Central memory CD8-positive, alpha-beta T cell (primary cell): Measurements from ENCODE around the gene LCE3B.
A peak's percentile ranks its signal among the peaks of the same experiment; 100 is the strongest.

ENCODE experiments used
- ATAC-seq: fragments of 150-1000 bp; cut with Tn5 transposase; replicated peaks from 2 replicates; pipeline ENCODE4 v1.10.0; 2022; ENCODE audit warnings: mild to moderate bottlenecking, moderate FRiP score, moderate number of reproducible peaks; ENCODE audit not compliant: poor library complexity, severe bottlenecking; ENCODE audit errors: extremely low read depth
- DNase-seq, 2 donors: peaks; one replicate each; pipeline ENCODE4 v3.0.0; 2021; ENCODE audit warnings: low spot score in 2 of 2
- H3K27ac Mint-ChIP-seq: one replicate; pipeline ENCODE4 v1.8.0; 2022; ENCODE audit warnings: low read depth, mild to moderate bottlenecking, moderate library complexity, mixed read lengths
- H3K27me3 Mint-ChIP-seq: one replicate; pipeline ENCODE4 v1.8.0; 2022; ENCODE audit warnings: mixed read lengths
- H3K36me3 Mint-ChIP-seq: one replicate; pipeline ENCODE4 v1.8.0; 2022; ENCODE audit warnings: mild to moderate bottlenecking, moderate library complexity, mixed read lengths; ENCODE audit not compliant: insufficient read depth
- H3K4me1 Mint-ChIP-seq: one replicate; pipeline ENCODE4 v1.8.0; 2022; ENCODE audit warnings: mixed read lengths
- H3K4me3 Mint-ChIP-seq: one replicate; pipeline ENCODE4 v1.8.0; 2022; ENCODE audit warnings: mild to moderate bottlenecking, moderate library complexity, mixed read lengths
- H3K9me3 Mint-ChIP-seq: one replicate; pipeline ENCODE4 v1.8.0; 2022; ENCODE audit warnings: mixed read lengths

LCE3B gene

DNA sequence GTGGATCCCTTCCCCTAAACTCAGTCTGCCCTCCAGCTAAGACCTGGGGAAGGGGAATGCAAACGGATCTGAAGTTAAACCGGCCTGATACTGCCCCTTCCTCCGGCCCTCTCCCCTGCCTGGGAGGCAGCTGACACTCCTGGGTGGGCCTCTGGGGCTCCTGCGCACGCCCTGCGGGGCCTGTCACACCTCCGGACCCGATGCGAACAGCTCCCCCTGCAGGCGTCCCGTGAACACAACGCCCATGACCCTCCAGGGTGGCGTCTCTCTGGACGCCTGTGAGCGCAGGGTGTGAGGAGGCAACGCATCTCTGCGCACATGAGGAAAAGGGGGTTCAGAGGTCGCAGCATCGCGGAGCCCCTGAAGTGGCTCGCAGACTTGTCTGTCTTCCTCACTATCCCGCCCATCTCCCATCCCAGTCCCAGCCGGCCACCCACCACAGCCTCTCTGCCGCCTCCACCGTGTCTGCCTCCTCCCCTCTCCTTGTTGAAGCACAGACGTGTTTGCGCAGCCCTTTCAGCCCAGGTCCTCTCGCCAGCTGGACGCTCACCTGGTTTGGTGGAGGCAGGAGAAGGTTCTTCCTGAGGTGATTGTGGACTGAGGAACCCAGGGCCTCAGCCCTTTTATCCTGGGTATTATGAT is 9.7 kb downstream of the LCE3B start:
- H3K4me1 Mint-ChIP-seq, result peaks cover 4% of the 10 kb centered on the region
- H3K4me3 Mint-ChIP-seq, result no peak overlapping the region
- no peaks in the 10 kb centered on the region for H3K36me3 Mint-ChIP-seq
- ATAC-seq (no peak), DNase-seq (no peak)
- H3K27me3 Mint-ChIP-seq, result peaks cover 57% of the 10 kb centered on the region
- no peak overlapping the region for H3K27ac Mint-ChIP-seq
- peaks cover 5% of the 10 kb centered on the region for H3K9me3 Mint-ChIP-seq

DNA sequence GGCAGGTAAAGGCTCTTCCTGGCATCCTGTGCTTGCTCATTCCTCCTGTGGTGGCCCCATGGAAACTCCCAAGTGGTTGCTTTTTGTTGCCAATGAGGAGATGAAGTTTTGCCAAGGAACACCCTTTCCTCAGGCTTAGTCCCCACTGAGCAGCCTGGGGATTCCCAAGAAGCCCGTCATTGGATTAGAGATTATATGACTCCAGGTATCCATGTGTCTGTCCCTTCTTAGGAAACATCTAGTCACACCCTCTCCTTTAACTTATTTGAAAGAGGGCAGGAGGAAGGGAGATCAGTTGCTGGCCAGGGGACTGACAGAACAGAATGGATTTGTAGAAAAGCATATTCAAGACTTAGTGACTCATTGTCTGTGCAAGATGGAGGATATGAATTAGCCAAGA is 13.1 kb downstream of the LCE3B start:
- ATAC-seq (no peak), DNase-seq (no peak)

DNA sequence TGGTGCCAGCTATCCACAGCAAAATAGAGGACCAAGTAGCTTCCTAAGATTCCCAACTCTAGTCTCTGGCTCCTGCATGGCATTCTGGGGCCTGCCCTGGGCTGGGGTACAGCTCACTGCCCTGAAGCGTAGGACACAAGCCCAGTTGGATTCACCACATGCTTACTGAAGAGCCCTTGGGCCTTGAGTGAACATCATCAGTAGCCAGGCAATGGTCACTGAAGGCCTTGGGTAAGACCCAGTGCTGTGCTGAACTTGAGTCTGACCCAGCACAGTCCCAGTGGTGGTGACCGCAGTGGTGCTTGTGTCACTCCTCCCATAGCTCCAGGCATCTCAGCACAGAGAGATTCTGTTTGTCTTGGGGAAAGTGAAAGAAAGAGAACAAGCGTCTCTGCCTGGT is 17.0 kb downstream of the LCE3B start:
- no peak overlapping the region for H3K4me3 Mint-ChIP-seq

More for the DNA sequence above, 13.1 kb downstream of the LCE3B start:
- peaks cover 4% of the 10 kb centered on the region for H3K4me1 Mint-ChIP-seq
- peaks cover 76% of the 10 kb centered on the region for H3K27me3 Mint-ChIP-seq
- no peaks in the 10 kb centered on the region for H3K36me3 Mint-ChIP-seq
- no peaks in the 10 kb centered on the region for H3K9me3 Mint-ChIP-seq
- no peak overlapping the region for H3K27ac Mint-ChIP-seq
- H3K4me3 Mint-ChIP-seq, result no peak overlapping the region

DNA sequence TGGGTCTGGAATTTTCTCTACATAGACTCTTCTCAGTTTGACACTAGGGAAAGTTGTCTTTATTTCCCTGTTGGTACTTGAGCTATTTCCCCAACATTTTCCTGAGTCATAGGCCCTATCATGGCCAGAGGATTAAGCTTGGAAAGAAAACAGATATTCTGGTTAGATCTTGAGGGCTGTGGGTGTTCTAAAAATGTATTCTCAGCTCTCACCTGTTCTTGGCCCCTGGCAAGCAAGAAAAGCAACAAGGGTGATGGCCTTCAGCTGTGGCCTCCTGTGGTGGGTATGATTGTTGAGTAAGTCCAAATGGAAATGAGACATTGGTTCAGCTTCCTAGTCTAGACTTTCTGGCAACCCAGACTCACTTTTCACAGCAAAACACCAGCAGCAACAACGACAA is 26.7 kb downstream of the LCE3B start:
- Mint-ChIP-seq H3K4me1 (no peaks in the 10 kb centered on the region), H3K27me3 (peaks cover 15% of the 10 kb centered on the region), H3K9me3 (peaks cover 5% of the 10 kb centered on the region), H3K4me3 (no peak overlapping the region), H3K27ac (no peak overlapping the region), H3K36me3 (no peaks in the 10 kb centered on the region)
- DNase-seq (no peak), ATAC-seq (no peak)

More for the DNA sequence above, 17.0 kb downstream of the LCE3B start:
- no peaks in the 10 kb centered on the region for H3K9me3 Mint-ChIP-seq
- DNase-seq (no peak), ATAC-seq (no peak)
- H3K27ac Mint-ChIP-seq, result no peak overlapping the region
- no peaks in the 10 kb centered on the region for H3K36me3 Mint-ChIP-seq
- no peaks in the 10 kb centered on the region for H3K4me1 Mint-ChIP-seq
- peaks cover 61% of the 10 kb centered on the region for H3K27me3 Mint-ChIP-seq

DNA sequence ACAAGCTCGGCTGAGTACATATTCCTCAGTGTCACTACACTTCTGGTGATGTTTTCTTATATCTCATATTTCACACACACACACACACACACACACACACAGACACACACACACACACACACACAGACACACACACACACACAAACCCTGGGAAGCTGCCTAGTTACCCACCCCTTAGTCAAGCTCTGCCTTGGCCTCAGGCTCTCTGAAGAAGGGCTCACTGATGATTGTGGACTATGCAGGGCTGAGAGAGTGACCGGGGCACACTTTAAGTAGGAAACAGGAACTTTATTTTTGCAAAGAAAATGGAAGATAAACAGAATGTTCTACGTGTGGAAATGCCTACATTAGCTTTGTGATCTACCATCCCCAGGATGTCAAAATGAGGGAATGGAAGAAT is 30.3 kb downstream of the LCE3B start:
- H3K4me1 Mint-ChIP-seq, result no peaks in the 10 kb centered on the region
- no peaks in the 10 kb centered on the region for H3K36me3 Mint-ChIP-seq
- ATAC-seq, result no peak
- peaks cover 5% of the 10 kb centered on the region for H3K9me3 Mint-ChIP-seq
- no peak for DNase-seq
- H3K27ac Mint-ChIP-seq, result no peak overlapping the region
- peaks cover 46% of the 10 kb centered on the region for H3K27me3 Mint-ChIP-seq
- H3K4me3 Mint-ChIP-seq, result no peak overlapping the region

DNA sequence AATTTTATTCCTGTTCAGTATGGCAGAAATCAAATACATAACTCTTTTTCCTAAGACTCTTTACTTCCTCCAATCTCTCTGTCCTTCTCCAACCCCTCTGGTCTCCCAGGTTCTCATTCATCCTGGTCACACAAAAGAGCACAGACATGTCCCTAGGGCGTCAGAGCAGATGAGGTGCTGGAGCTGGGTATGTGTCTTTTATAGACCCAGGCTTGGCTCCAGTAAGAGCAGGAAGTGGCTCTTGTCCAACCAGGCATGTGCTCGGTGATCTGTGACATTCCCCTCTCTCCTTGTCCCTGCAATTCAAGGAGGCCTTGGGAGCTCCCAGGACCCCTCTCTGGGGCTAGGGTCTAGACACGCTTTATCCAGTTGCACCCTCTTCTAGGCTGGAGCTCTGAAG is 31.5 kb downstream of the LCE3B start:
- H3K9me3 Mint-ChIP-seq, result no peaks in the 10 kb centered on the region
- no peak overlapping the region for H3K27ac Mint-ChIP-seq
- no peak for ATAC-seq
- DNase-seq, result no peak
- H3K36me3 Mint-ChIP-seq, result no peaks in the 10 kb centered on the region
- peaks cover 58% of the 10 kb centered on the region for H3K27me3 Mint-ChIP-seq
- H3K4me1 Mint-ChIP-seq, result no peaks in the 10 kb centered on the region
- H3K4me3 Mint-ChIP-seq, result no peak overlapping the region

DNA sequence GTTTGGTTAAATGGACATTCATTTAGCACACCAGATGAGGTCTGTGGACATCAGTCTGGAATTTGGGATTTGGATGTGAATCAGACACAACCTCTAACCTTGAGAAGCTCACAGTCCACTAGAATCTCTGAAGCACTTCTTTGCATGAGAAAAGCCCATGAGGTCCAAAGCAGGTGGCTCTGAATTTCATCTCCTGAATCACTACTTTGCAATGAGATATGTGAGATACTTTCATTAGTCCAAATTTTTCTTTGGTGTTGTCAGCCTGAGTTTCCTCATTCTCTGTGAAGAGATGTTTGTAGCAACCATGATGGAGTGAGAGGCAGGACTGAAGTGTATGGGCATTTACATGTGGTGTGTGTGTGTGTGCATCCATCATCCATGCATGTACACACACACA is 33.0 kb downstream of the LCE3B start:
- Mint-ChIP-seq H3K4me3 (no peak overlapping the region), H3K9me3 (no peaks in the 10 kb centered on the region), H3K27ac (no peak overlapping the region), H3K36me3 (no peaks in the 10 kb centered on the region), H3K27me3 (peaks cover 72% of the 10 kb centered on the region), H3K4me1 (no peaks in the 10 kb centered on the region)
- DNase-seq, result no peak
- ATAC-seq, result no peak

DNA sequence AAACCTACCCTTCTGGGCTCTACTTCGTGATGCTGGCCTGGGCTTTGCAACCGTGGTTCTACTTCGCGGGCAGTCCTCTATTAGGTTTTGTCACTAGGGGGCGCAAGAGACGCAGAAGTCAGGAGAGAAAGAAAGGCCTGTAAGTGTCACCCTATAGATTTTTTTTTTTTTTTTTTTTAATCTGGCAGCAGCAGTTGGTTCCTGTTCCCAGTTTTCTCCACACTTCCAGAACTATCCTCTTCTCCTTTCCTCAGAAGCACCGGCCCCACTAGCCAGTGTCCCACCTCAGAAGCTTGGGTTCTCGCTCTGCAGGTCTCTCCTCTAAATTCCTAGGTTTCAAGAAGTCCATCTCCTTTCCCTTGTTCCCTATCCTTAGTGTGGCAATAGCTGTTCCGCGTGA is 40.5 kb downstream of the LCE3B start:
- no peak for ATAC-seq
- peak in 1 of 2 donors; percentile 16 for DNase-seq
- Mint-ChIP-seq H3K27ac (no peak overlapping the region), H3K36me3 (no peaks in the 10 kb centered on the region), H3K4me3 (no peak overlapping the region), H3K4me1 (peaks cover 7% of the 10 kb centered on the region), H3K27me3 (peaks cover 34% of the 10 kb centered on the region), H3K9me3 (no peaks in the 10 kb centered on the region)

DNA sequence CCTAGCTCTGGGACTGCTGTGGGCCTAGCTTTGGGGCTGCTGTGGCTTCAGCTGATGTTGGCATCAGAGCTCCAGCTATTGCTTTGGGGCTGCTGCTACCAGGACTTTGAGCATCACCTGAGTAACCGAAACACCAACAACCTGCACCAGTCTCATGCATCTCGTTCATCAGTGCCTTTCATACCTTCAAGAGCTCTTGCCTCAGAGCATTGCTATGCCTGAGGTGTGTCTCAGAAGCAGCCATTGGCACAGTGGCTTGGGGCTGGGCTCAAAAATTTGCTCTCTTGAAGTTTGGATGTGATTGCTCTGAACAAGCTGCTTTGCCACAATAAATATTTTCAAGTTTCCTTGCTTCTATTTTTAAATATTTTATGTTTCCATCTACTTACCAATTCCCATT is 42.8 kb downstream of the LCE3B start:
- H3K4me1 Mint-ChIP-seq, result peaks cover 7% of the 10 kb centered on the region
- H3K27ac Mint-ChIP-seq, result no peak overlapping the region
- H3K27me3 Mint-ChIP-seq, result peaks cover 11% of the 10 kb centered on the region
- H3K9me3 Mint-ChIP-seq, result no peaks in the 10 kb centered on the region
- ATAC-seq (no peak), DNase-seq (no peak)
- H3K36me3 Mint-ChIP-seq, result no peaks in the 10 kb centered on the region
- no peak overlapping the region for H3K4me3 Mint-ChIP-seq

DNA sequence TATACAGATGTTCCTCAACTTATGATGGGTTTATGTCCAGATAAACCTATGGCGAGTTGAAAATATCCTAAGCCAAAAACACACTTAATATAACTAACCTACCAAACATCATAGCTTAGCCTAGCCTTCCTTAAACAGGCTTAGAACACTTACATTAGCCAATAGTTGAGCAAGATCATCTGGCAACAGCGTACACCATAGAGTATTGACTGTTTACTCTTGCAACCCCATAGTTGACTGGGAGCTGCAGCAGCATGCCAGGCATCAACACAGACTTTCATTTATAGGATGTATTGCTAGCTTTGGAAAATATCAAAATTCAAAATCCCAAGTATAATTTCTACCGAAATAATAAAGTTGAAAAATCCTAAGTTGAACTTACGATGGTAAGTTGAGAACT is 44.1 kb downstream of the LCE3B start:
- no peak for DNase-seq
- Mint-ChIP-seq H3K36me3 (no peaks in the 10 kb centered on the region), H3K27me3 (peaks cover 16% of the 10 kb centered on the region), H3K4me1 (peaks cover 7% of the 10 kb centered on the region), H3K27ac (no peak overlapping the region), H3K4me3 (no peak overlapping the region), H3K9me3 (no peaks in the 10 kb centered on the region)
- no peak for ATAC-seq

DNA sequence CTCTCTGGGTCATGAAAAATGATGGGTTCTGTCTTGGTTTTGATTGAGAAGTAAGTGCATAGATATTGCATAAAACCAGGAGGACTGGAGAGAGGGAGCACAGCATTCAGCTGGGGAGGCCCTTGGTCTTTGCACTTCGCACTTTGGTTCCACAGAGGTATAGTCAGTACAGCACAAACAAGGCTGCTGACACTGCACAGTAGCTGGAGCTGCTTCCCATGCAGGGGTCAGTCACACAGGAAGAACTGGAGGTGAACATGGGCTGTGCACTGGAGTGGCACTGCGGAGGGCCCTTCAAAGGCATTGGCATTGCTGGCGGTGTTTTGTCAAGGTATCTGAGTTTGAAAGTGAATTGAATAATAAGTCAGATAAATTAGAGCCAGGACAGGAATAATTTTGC is 45.0 kb downstream of the LCE3B start:
- ATAC-seq (no peak), DNase-seq (no peak)
- no peak overlapping the region for H3K4me3 Mint-ChIP-seq
- H3K36me3 Mint-ChIP-seq, result no peaks in the 10 kb centered on the region
- H3K4me1 Mint-ChIP-seq, result peaks cover 7% of the 10 kb centered on the region
- peaks cover 22% of the 10 kb centered on the region for H3K27me3 Mint-ChIP-seq
- no peak overlapping the region for H3K27ac Mint-ChIP-seq
- no peaks in the 10 kb centered on the region for H3K9me3 Mint-ChIP-seq

DNA sequence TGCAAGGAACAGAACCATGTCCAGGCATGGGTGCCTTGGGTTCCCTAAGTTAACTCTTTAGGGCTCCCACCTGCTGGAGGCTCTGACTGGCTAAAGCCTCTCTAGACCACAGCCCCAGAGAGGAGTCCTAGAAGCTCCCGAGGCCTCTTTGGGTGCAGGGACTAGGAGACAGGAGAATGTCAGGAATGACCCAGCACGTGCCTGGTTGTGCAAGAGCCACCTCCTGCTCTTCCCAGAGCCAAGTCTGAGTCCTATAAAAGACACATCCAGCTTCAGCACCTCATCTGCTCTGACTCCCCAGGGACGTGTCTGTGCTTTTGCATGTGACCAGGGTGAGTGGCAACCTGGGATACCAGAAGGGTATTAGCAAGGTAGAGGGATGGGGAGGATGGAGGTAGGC is 49.5 kb downstream of the LCE3B start, which contains the start of gene LCE2D:
LCE2D (plus strand) TSS at position 283 of the 400 bp plus-strand sequence. CDS start 726 bp downstream, outside the sequence.
- Mint-ChIP-seq H3K4me1 (no peaks in the 10 kb centered on the region), H3K27ac (no peak within 1 kb of the TSS), H3K4me3 (no peak within 1 kb of the TSS), H3K9me3 (no peaks in the 10 kb centered on the region), H3K36me3 (no peaks in the 10 kb centered on the region), H3K27me3 (peaks cover 38% of the 10 kb centered on the region)
- no peak for DNase-seq
- no peak for ATAC-seq
